Nephron (organoid): ENCODE measurements around the gene CDV3.
A peak's percentile ranks its signal among the peaks of the same experiment; 100 is the strongest.
"Not testable (repeated sequence)": the region's sequence is repeated elsewhere in the genome, so short reads cannot be mapped to it uniquely, and the experiment has no call there.

Experiments
- H3K27ac Mint-ChIP-seq, 3 experiments: 2 replicates each; pipeline ENCODE4 v1.8.0; 2020; ENCODE audit warnings: mixed read lengths in 3 of 3, mild to moderate bottlenecking in 2 of 3, moderate library complexity in 1 of 3
- H3K27me3 Mint-ChIP-seq: 2 replicates; pipeline ENCODE4 v1.8.0; 2021; ENCODE audit warnings: low read depth, mild to moderate bottlenecking, moderate library complexity, mixed read lengths
- H3K36me3 Mint-ChIP-seq: 2 replicates; pipeline ENCODE4 v1.8.0; 2020; ENCODE audit warnings: low read depth, mixed read lengths
- H3K4me1 Mint-ChIP-seq: 2 replicates; pipeline ENCODE4 v1.8.0; 2020; ENCODE audit warnings: mixed read lengths
- H3K4me3 Mint-ChIP-seq, 3 experiments: 2 replicates each; pipeline ENCODE4 v1.8.0; 2020; ENCODE audit warnings: mild to moderate bottlenecking in 3 of 3, mixed read lengths in 3 of 3, moderate library complexity in 2 of 3
- H3K9me3 Mint-ChIP-seq: 2 replicates; pipeline ENCODE4 v1.8.0; 2020; ENCODE audit warnings: mixed read lengths
- TF ChIP-seq, protein P1 (sequence below), 3 experiments: fragments of 200-600 bp; sonication (generic); IDR thresholded peaks; one replicate each; pipeline ENCODE4 v1.5.0; 2021; ENCODE audit warnings: antibody characterized with exemption in 3 of 3; ENCODE audit not compliant: unreplicated experiment in 3 of 3

CDV3 gene

DNA sequence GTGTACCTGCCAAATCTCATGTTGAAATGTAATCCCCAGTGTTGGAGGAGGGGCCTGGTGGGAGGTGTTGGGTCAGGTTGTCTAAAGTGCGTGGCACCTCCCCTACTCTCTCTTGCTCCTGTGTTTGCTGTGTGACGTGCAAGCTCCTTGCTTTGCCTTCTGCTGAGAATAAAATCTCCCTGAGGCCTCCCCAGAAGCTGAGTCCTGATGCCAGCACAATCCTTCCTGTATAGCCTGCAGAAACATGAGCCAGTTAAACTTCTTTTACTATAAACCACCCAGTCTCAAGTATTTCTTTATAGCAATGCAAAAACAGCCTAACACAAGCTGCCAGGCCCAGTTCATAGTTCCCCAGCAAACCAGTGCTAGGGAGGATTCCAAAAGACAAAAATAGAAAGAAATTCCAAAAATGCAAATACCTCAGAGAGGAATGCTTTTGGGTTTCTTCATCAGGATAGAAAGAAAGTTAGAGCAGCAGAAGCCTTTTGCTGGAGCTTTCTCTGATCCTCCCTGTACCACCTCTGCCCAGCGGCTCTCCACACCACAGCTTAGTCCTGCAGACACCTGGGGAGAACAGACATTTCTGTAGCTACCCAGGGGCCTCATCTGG lies 25.9 kb upstream of the CDV3 start:
- Mint-ChIP-seq H3K9me3 (peaks cover 4% of the 10 kb centered on the region), H3K4me1 (peaks cover 31% of the 10 kb centered on the region), H3K27me3 (peaks cover 4% of the 10 kb centered on the region), H3K27ac (peak overlapping the region; percentile 68 to 83 (median 83)), H3K4me3 (peak overlapping the region in 1 of 3 experiments; percentile 19), H3K36me3 (no peaks in the 10 kb centered on the region)
- TF ChIP-seq, protein P1, sequence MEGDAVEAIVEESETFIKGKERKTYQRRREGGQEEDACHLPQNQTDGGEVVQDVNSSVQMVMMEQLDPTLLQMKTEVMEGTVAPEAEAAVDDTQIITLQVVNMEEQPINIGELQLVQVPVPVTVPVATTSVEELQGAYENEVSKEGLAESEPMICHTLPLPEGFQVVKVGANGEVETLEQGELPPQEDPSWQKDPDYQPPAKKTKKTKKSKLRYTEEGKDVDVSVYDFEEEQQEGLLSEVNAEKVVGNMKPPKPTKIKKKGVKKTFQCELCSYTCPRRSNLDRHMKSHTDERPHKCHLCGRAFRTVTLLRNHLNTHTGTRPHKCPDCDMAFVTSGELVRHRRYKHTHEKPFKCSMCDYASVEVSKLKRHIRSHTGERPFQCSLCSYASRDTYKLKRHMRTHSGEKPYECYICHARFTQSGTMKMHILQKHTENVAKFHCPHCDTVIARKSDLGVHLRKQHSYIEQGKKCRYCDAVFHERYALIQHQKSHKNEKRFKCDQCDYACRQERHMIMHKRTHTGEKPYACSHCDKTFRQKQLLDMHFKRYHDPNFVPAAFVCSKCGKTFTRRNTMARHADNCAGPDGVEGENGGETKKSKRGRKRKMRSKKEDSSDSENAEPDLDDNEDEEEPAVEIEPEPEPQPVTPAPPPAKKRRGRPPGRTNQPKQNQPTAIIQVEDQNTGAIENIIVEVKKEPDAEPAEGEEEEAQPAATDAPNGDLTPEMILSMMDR (IDR thresholded peaks at IDR 0.05; ENCODE audit: unreplicated experiment in 3 of 3): no peak

DNA sequence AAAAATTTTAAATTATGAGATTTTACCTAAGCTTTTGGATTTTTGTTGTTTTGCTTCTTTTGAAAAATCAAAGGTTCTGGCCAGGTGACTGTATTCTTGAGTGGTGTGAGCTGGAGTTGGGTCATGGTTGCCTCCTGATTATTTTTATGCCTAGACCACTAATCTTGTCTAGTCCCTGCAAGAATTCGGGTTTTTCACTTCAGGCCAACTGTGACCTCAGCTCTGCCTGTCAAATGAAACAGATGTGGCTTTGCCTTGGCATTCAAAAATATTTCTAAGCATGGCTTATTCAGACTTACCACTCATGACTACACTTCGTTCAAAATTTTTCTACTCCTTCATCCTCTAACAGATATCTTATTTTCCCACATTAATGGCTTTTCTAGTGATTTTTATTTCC lies 25.4 kb upstream of the CDV3 start:
- Mint-ChIP-seq H3K4me3 (no peak overlapping the region), H3K27ac (peak overlapping the region; percentile 68 to 83 (median 83)), H3K27me3 (peaks cover 4% of the 10 kb centered on the region), H3K36me3 (no peaks in the 10 kb centered on the region), H3K4me1 (peaks cover 31% of the 10 kb centered on the region), H3K9me3 (peaks cover 5% of the 10 kb centered on the region)
- TF ChIP-seq, protein P1 (IDR thresholded peaks at IDR 0.05; ENCODE audit: unreplicated experiment in 3 of 3): no peak

DNA sequence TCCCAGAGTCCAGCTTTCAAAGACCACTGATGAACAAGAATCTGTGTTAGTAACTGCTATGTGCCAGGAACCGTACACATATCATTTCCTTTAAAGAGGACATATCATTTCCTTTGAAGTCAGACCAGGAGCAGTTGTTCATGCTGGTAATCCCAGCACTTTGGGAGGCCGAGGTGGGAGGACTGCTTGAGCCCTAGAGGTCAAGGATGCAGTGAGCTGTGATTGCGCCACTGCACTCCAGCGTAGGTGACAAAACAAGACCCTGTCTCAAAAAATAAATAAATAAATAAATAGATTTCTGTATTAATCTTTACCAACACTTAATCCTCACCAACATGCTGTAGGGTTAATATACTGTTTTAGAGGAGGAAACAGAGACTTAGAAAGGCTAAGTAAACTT lies 23.9 kb upstream of the CDV3 start:
- peaks cover 3% of the 10 kb centered on the region for H3K9me3 Mint-ChIP-seq
- TF ChIP-seq, protein P1 (IDR thresholded peaks at IDR 0.05; ENCODE audit: unreplicated experiment in 3 of 3): no peak
- no peak overlapping the region for H3K27ac Mint-ChIP-seq
- peaks cover 4% of the 10 kb centered on the region for H3K27me3 Mint-ChIP-seq
- H3K36me3 Mint-ChIP-seq: no peaks in the 10 kb centered on the region
- peaks cover 31% of the 10 kb centered on the region for H3K4me1 Mint-ChIP-seq
- no peak overlapping the region for H3K4me3 Mint-ChIP-seq

DNA sequence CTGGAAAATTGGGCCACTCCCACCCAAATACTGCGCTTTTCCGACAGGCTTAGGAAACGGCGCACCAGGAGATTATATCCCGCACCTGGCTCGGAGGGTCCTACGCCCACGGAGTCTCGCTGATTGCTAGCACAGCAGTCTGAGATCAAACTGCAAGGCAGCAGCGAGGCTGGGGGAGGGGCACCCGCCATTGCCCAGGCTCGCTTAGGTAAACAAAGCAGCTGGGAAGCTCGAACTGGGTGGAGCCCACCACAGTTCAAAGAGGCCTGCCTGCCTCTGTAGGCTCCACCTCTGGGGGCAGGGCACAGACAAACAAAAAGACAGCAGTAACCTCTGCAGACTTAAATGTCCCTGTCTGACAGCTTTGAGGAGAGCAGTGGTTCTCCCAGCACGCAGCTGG lies 21.9 kb upstream of the CDV3 start:
- H3K36me3 Mint-ChIP-seq, H3K27ac Mint-ChIP-seq, H3K9me3 Mint-ChIP-seq, H3K4me3 Mint-ChIP-seq, H3K27me3 Mint-ChIP-seq: not testable (repeated sequence)
- H3K4me1 Mint-ChIP-seq: peaks cover 25% of the 10 kb centered on the region

DNA sequence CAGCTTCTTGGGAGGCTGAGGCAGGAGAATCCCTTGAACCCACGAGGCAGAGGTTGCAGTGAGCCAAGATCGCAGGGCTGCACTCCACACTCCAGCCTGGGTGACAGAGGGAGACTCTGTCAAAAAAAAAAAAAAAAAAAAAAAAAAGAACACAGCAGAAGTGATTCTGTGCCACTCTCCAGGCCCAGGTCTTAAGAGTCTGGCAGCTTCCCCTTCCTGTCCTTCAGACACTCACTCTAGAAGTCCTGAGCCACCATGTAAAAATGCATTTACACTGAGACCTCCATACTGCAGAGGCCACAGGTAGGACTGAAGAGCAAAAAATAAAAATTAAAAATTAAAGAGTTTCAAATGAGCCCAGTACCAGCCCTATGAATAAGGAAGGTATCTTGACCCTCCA lies 11.8 kb upstream of the CDV3 start:
- no peak overlapping the region for H3K27ac Mint-ChIP-seq
- H3K4me3 Mint-ChIP-seq: no peak overlapping the region
- peaks cover 11% of the 10 kb centered on the region for H3K4me1 Mint-ChIP-seq
- peaks cover 14% of the 10 kb centered on the region for H3K27me3 Mint-ChIP-seq
- no peaks in the 10 kb centered on the region for H3K36me3 Mint-ChIP-seq
- TF ChIP-seq, protein P1 (IDR thresholded peaks at IDR 0.05; ENCODE audit: unreplicated experiment in 3 of 3): no peak
- H3K9me3 Mint-ChIP-seq: peaks cover 6% of the 10 kb centered on the region

DNA sequence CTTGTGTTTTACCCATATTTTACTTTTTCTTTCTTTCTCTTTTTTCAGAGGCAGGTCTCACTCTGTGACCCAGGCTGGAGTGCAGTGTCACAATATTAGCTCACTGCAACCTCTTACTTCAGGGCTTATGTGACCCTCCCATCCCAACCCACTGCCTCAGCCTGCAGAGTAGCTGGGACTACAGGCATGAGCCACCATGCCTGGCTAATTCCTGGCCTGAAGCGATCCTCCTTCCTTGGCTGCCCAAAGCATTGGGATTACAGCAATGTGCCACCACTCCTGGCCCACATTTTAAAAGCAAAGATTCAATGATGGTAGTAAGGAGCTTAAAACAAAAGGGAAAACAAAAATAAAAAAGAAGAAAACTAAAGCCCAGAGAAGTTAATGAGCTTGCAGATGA lies 11.1 kb upstream of the CDV3 start:
- H3K9me3 Mint-ChIP-seq: peaks cover 6% of the 10 kb centered on the region
- H3K36me3 Mint-ChIP-seq: no peaks in the 10 kb centered on the region
- no peak overlapping the region for H3K4me3 Mint-ChIP-seq
- H3K27ac Mint-ChIP-seq: no peak overlapping the region
- TF ChIP-seq, protein P1 (IDR thresholded peaks at IDR 0.05; ENCODE audit: unreplicated experiment in 3 of 3): no peak
- peaks cover 11% of the 10 kb centered on the region for H3K4me1 Mint-ChIP-seq
- peaks cover 14% of the 10 kb centered on the region for H3K27me3 Mint-ChIP-seq
